WTC11 (cell line): ENCODE results near the gene ORM2. TPM values are rescaled to one million over a fixed set of nuclear protein-coding genes. Genes with fewer than 3 reads are reported as not detected.

Source experiments
- ATAC-seq: fragments of 200-7000 bp; cut with Tn5 transposase; 2 replicates; pipeline ENCODE4 v1.10.0; 2021; ENCODE audit warnings: mild to moderate bottlenecking, moderate library complexity
- CTCF ChIA-PET: fragments of 300-600 bp; sonication (Branson Sonifier 250); formaldehyde crosslinking; loops from one replicate; lab custom pipeline; 2021; ENCODE audit warnings: antibody characterized with exemption; lab: Charles Lee
- POLR2A ChIA-PET: fragments of 350-600 bp; sonication (Branson Sonifier 250); formaldehyde crosslinking; loops from one replicate; lab custom pipeline; 2021; ENCODE audit warnings: antibody characterized with exemption; lab: Charles Lee
- DNase-seq: peaks from one replicate; pipeline ENCODE4 v3.0.0; 2021; ENCODE audit warnings: low spot score
- H3K27ac Mint-ChIP-seq: 2 replicates; pipeline ENCODE4 v1.8.0; 2021; ENCODE audit warnings: mixed read lengths
- H3K27me3 Mint-ChIP-seq: 2 replicates; pipeline ENCODE4 v1.8.0; 2021; ENCODE audit warnings: low read depth, mild to moderate bottlenecking, moderate library complexity, mixed read lengths
- H3K36me3 Mint-ChIP-seq: 2 replicates; pipeline ENCODE4 v1.8.0; 2021; ENCODE audit warnings: mixed read lengths
- H3K4me1 Mint-ChIP-seq: 2 replicates; pipeline ENCODE4 v1.8.0; 2022; ENCODE audit warnings: mixed read lengths
- H3K4me3 Mint-ChIP-seq: 2 replicates; pipeline ENCODE4 v1.8.0; 2021; ENCODE audit warnings: mild to moderate bottlenecking, moderate library complexity, mixed read lengths
- H3K9me3 Mint-ChIP-seq: 2 replicates; pipeline ENCODE4 v1.8.0; 2021; ENCODE audit warnings: mixed read lengths
- AR ChIP-seq: fragments of 250-450 bp; sonication (Bioruptor Pico); IDR thresholded peaks from 2 replicates; pipeline ENCODE4 v1.9.0; 2021; ENCODE audit warnings: mild to moderate bottlenecking
- ATF1 ChIP-seq: sonication (generic); formaldehyde crosslinking; IDR thresholded peaks from 2 replicates; pipeline ENCODE4 v1.8.1; 2023; ENCODE audit warnings: mild to moderate bottlenecking, moderate library complexity, missing genetic modification reagents
- E2F1 ChIP-seq: sonication (generic); formaldehyde crosslinking; IDR thresholded peaks from 2 replicates; pipeline ENCODE4 v1.8.0; 2022; ENCODE audit warnings: mild to moderate bottlenecking, missing genetic modification reagents
- FOXK1 ChIP-seq: sonication (generic); formaldehyde crosslinking; IDR thresholded peaks from 2 replicates; pipeline ENCODE4 v1.8.0; 2022; ENCODE audit warnings: mild to moderate bottlenecking, moderate library complexity, missing genetic modification reagents
- FOXP4 ChIP-seq: sonication (generic); formaldehyde crosslinking; IDR thresholded peaks from 2 replicates; pipeline ENCODE4 v1.8.0; 2022; ENCODE audit warnings: mild to moderate bottlenecking, missing genetic modification reagents
- GTF2I ChIP-seq: fragments of 250-450 bp; sonication (Bioruptor Pico); conservative IDR thresholded peaks from 2 replicates; pipeline ENCODE4 v1.4.0; 2021; ENCODE audit warnings: mild to moderate bottlenecking
- IRF2 ChIP-seq: sonication (generic); formaldehyde crosslinking; IDR thresholded peaks from 2 replicates; pipeline ENCODE4 v1.8.0; 2022; ENCODE audit warnings: low read depth, missing genetic modification reagents, borderline replicate concordance
- JUN ChIP-seq: sonication (generic); formaldehyde crosslinking; IDR thresholded peaks from 2 replicates; pipeline ENCODE4 v1.8.0; 2023; ENCODE audit warnings: mild to moderate bottlenecking, missing genetic modification reagents
- MXD4 ChIP-seq: fragments of 250-450 bp; sonication (Bioruptor Pico); IDR thresholded peaks from 2 replicates; pipeline ENCODE4 v1.8.0; 2021; ENCODE audit warnings: mild to moderate bottlenecking, moderate library complexity, borderline replicate concordance
- NFYB ChIP-seq: sonication (generic); formaldehyde crosslinking; conservative IDR thresholded peaks from 2 replicates; pipeline ENCODE4 v1.8.0; 2022; ENCODE audit warnings: low read depth, missing genetic modification reagents
- NR1H2 ChIP-seq: sonication (generic); formaldehyde crosslinking; IDR thresholded peaks from 2 replicates; pipeline ENCODE4 v1.9.0; 2021; ENCODE audit warnings: mild to moderate bottlenecking, moderate library complexity, missing genetic modification reagents
- PRRX2 ChIP-seq: fragments of 250-450 bp; sonication (Bioruptor Pico); IDR thresholded peaks from 2 replicates; pipeline ENCODE4 v1.8.0; 2021; ENCODE audit warnings: mild to moderate bottlenecking
- SOX15 ChIP-seq: fragments of 250-450 bp; sonication (Bioruptor Pico); IDR thresholded peaks from 2 replicates; pipeline ENCODE4 v1.9.0; 2021; ENCODE audit warnings: mild to moderate bottlenecking
- ZNF121 ChIP-seq: sonication (generic); formaldehyde crosslinking; IDR thresholded peaks from 2 replicates; pipeline ENCODE4 v1.8.0; 2023; ENCODE audit warnings: missing genetic modification reagents
- ZNF219 ChIP-seq: sonication (generic); formaldehyde crosslinking; IDR thresholded peaks from 2 replicates; pipeline ENCODE4 v1.8.0; 2023; ENCODE audit warnings: missing genetic modification reagents, mild to moderate bottlenecking, borderline replicate concordance
- ZNF671 ChIP-seq: fragments of 250-450 bp; sonication (Bioruptor Pico); IDR thresholded peaks from 2 replicates; pipeline ENCODE4 v1.8.0; 2021; ENCODE audit warnings: mild to moderate bottlenecking
- total RNA-seq: library from RNA; stranded (reverse); gene quantifications from 3 replicates; pipeline ENCODE4 v1.2.3, GENCODE V29; 2021
- TF ChIP-seq, protein P1 (sequence below): sonication (generic); formaldehyde crosslinking; IDR thresholded peaks from 2 replicates; pipeline ENCODE4 v1.8.1; 2023; ENCODE audit warnings: mild to moderate bottlenecking, missing genetic modification reagents, moderate library complexity
- TF ChIP-seq, protein P2 (sequence below): sonication (generic); formaldehyde crosslinking; IDR thresholded peaks from 2 replicates; pipeline ENCODE4 v1.8.1; 2023; ENCODE audit warnings: mild to moderate bottlenecking, missing genetic modification reagents

ORM2 gene
- total RNA-seq, 1 experiment from 2014 or later, result 1.6 TPM

GRCh38 chr9:114342755-114343440 lies 13.2 kb downstream of the ORM2 start:
- no peaks in the 10 kb centered on the region for H3K9me3 Mint-ChIP-seq
- peaks cover 44% of the 10 kb centered on the region for H3K36me3 Mint-ChIP-seq
- CTCF ChIA-PET, result no interaction called here
- H3K4me3 Mint-ChIP-seq, result no peak overlapping the region
- DNase-seq (no peak), ATAC-seq (no peak)
- TF ChIP-seq ZNF121 (CRISPR knock-in tag), result no peak
- no peak for TF ChIP-seq FOXP4 (CRISPR knock-in tag)
- TF ChIP-seq E2F1, result no peak
- H3K4me1 Mint-ChIP-seq, result no peaks in the 10 kb centered on the region
- POLR2A ChIA-PET, result no interaction called here
- no peaks in the 10 kb centered on the region for H3K27me3 Mint-ChIP-seq
- H3K27ac Mint-ChIP-seq, result no peak overlapping the region

- H3K27me3 Mint-ChIP-seq, result no peaks in the 10 kb centered on the region
- ATAC-seq, result no peak
- peaks cover 4% of the 10 kb centered on the region for H3K4me1 Mint-ChIP-seq
- ChIA-PET CTCF (no interaction called here), POLR2A (no interaction called here)
- no peak overlapping the region for H3K4me3 Mint-ChIP-seq
- H3K27ac Mint-ChIP-seq, result no peak overlapping the region
- no peaks in the 10 kb centered on the region for H3K9me3 Mint-ChIP-seq
- peaks cover 44% of the 10 kb centered on the region for H3K36me3 Mint-ChIP-seq
- no peak for DNase-seq
- TF ChIP-seq ATF1 (CRISPR knock-in tag) (0 out of 2 replicates have a peak, but pooled peaks have one; percentile 47), ZNF219 (CRISPR knock-in tag) (no peak), PRRX2 (CRISPR knock-in tag) (no peak), GTF2I (CRISPR knock-in tag) (no peak), FOXK1 (no peak), E2F1 (no peak), ZNF671 (CRISPR knock-in tag) (no peak)
Measured at GRCh38 chr9:114343471-114344187, 14.0 kb downstream of the ORM2 start.

GRCh38 chr9:114344188-114344566 lies 14.5 kb downstream of the ORM2 start:
- DNase-seq (no peak), ATAC-seq (no peak)
- H3K4me1 Mint-ChIP-seq, result peaks cover 9% of the 10 kb centered on the region
- TF ChIP-seq, protein P1, sequence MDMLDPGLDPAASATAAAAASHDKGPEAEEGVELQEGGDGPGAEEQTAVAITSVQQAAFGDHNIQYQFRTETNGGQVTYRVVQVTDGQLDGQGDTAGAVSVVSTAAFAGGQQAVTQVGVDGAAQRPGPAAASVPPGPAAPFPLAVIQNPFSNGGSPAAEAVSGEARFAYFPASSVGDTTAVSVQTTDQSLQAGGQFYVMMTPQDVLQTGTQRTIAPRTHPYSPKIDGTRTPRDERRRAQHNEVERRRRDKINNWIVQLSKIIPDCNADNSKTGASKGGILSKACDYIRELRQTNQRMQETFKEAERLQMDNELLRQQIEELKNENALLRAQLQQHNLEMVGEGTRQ (CRISPR knock-in tag), result no peak
- TF ChIP-seq AR (CRISPR knock-in tag) (no peak), SOX15 (CRISPR knock-in tag) (no peak), NR1H2 (no peak), IRF2 (CRISPR knock-in tag) (no peak), JUN (CRISPR knock-in tag) (no peak), ZNF121 (CRISPR knock-in tag) (no peak), MXD4 (CRISPR knock-in tag) (no peak), NFYB (no peak)
- TF ChIP-seq, protein P2, sequence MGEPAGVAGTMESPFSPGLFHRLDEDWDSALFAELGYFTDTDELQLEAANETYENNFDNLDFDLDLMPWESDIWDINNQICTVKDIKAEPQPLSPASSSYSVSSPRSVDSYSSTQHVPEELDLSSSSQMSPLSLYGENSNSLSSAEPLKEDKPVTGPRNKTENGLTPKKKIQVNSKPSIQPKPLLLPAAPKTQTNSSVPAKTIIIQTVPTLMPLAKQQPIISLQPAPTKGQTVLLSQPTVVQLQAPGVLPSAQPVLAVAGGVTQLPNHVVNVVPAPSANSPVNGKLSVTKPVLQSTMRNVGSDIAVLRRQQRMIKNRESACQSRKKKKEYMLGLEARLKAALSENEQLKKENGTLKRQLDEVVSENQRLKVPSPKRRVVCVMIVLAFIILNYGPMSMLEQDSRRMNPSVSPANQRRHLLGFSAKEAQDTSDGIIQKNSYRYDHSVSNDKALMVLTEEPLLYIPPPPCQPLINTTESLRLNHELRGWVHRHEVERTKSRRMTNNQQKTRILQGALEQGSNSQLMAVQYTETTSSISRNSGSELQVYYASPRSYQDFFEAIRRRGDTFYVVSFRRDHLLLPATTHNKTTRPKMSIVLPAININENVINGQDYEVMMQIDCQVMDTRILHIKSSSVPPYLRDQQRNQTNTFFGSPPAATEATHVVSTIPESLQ (CRISPR knock-in tag), result no peak
- no peak overlapping the region for H3K4me3 Mint-ChIP-seq
- peaks cover 40% of the 10 kb centered on the region for H3K36me3 Mint-ChIP-seq
- no peaks in the 10 kb centered on the region for H3K9me3 Mint-ChIP-seq
- H3K27me3 Mint-ChIP-seq, result no peaks in the 10 kb centered on the region
- H3K27ac Mint-ChIP-seq, result no peak overlapping the region
- ChIA-PET POLR2A (no interaction called here), CTCF (no interaction called here)
